Type B pancreatic cell (in vitro differentiated cells): ENCODE data around the gene POLK. TPM values are rescaled to one million over a fixed set of nuclear protein-coding genes. Genes with fewer than 3 reads are reported as not detected.
"Not testable (repeated sequence)": the region's sequence is repeated elsewhere in the genome, so short reads cannot be mapped to it uniquely, and the experiment has no call there.

Experiments used
- DNase-seq: peaks from one replicate; pipeline ENCODE4 v3.0.0; 2021; ENCODE audit warnings: mixed read lengths; ENCODE audit not compliant: unreplicated experiment; ENCODE audit errors: extremely low spot score
- H3K27ac Mint-ChIP-seq: 2 replicates; pipeline ENCODE4 v1.8.0; 2021; ENCODE audit warnings: mild to moderate bottlenecking, mixed read lengths
- H3K27me3 Mint-ChIP-seq: 2 replicates; pipeline ENCODE4 v1.8.0; 2021; ENCODE audit warnings: mixed read lengths
- H3K36me3 Mint-ChIP-seq: 2 replicates; pipeline ENCODE4 v1.8.0; 2021; ENCODE audit warnings: mixed read lengths
- H3K4me1 Mint-ChIP-seq: one replicate; pipeline ENCODE4 v1.8.0; 2021; ENCODE audit warnings: mixed read lengths; ENCODE audit not compliant: unreplicated experiment
- H3K4me3 Mint-ChIP-seq: 2 replicates; pipeline ENCODE4 v1.8.0; 2021; ENCODE audit warnings: mild to moderate bottlenecking, mixed read lengths
- H3K9me3 Mint-ChIP-seq: 2 replicates; pipeline ENCODE4 v1.8.0; 2021; ENCODE audit warnings: mixed read lengths
- total RNA-seq: library from RNA; stranded (reverse); gene quantifications from 2 replicates; pipeline ENCODE4 v1.2.1, GENCODE V29; 2021; ENCODE audit warnings: low replicate concordance
- TF ChIP-seq, protein P1 (sequence below): fragments of 200-600 bp; sonication (generic); conservative IDR thresholded peaks from 2 replicates; pipeline ENCODE4 v1.5.0; 2021; ENCODE audit warnings: antibody characterized with exemption, mild to moderate bottlenecking

Gene POLK
- total RNA-seq, 1 donor from 2014 or later: 21.2 TPM

DNA sequence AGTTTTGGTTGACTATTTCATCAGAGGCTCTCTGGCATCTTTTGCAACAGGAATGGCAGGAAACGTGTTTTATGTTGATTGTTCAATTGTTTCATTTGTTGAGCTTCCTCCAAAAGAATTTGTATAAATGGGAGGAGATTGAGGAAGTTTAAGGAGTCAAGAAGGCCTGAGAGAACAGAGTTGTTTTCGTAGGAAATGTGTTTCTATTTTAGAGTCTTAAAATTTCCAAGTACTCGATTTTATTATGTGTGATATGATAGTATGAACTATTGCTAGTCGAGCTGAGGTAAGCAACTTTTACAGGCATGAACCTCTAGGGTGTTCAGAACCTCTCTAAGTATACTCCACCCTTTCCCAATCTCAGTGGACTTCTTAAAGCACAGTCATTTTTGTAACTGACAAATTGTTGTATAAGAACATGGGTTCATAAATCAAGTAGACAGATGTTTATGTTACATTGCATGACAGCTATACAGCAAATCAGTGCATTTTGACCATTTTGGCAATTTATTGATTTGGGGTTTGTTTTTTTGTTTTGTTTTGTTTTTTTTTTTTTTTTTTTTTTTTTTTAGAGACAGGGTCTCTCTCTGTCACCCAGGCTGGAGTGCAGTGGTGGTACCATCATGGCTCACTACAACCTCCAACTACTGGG is 47.4 kb downstream of the POLK start:
- H3K27ac Mint-ChIP-seq: no peak overlapping the region
- peaks cover 13% of the 10 kb centered on the region for H3K9me3 Mint-ChIP-seq
- peaks cover 58% of the 10 kb centered on the region for H3K36me3 Mint-ChIP-seq
- H3K4me1 Mint-ChIP-seq: no peaks in the 10 kb centered on the region
- TF ChIP-seq, protein P1, sequence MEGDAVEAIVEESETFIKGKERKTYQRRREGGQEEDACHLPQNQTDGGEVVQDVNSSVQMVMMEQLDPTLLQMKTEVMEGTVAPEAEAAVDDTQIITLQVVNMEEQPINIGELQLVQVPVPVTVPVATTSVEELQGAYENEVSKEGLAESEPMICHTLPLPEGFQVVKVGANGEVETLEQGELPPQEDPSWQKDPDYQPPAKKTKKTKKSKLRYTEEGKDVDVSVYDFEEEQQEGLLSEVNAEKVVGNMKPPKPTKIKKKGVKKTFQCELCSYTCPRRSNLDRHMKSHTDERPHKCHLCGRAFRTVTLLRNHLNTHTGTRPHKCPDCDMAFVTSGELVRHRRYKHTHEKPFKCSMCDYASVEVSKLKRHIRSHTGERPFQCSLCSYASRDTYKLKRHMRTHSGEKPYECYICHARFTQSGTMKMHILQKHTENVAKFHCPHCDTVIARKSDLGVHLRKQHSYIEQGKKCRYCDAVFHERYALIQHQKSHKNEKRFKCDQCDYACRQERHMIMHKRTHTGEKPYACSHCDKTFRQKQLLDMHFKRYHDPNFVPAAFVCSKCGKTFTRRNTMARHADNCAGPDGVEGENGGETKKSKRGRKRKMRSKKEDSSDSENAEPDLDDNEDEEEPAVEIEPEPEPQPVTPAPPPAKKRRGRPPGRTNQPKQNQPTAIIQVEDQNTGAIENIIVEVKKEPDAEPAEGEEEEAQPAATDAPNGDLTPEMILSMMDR: no peak
- DNase-seq: no peak
- H3K27me3 Mint-ChIP-seq: no peaks in the 10 kb centered on the region
- H3K4me3 Mint-ChIP-seq: no peak overlapping the region

DNA sequence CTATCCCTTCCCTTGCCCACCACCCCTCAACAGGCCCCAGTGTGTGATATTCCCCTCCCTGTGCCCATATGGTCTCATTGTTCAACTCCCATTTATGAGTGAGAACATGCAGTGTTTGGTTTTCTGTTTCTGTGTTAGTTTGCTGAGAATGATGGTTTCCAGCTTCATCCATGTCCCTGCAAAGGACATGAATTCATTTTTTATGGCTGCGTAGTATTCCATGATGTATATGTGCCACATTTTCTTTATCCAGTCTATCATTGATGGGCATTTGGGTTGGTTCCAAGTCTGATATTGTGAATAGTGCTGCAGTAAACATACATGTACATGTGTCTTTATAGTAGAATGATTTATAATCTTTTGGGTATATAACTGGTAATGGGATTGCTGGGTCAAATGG is 49.0 kb downstream of the POLK start:
- H3K27me3 Mint-ChIP-seq, H3K27ac Mint-ChIP-seq, H3K4me3 Mint-ChIP-seq, H3K4me1 Mint-ChIP-seq, DNase-seq: not testable (repeated sequence)
- Mint-ChIP-seq H3K9me3 (peaks cover 20% of the 10 kb centered on the region), H3K36me3 (peaks cover 57% of the 10 kb centered on the region)

GRCh38 chr5:75565991-75566709 is 54.5 kb downstream of the POLK start:
- peak overlapping the region; percentile 80 for H3K27ac Mint-ChIP-seq

DNA sequence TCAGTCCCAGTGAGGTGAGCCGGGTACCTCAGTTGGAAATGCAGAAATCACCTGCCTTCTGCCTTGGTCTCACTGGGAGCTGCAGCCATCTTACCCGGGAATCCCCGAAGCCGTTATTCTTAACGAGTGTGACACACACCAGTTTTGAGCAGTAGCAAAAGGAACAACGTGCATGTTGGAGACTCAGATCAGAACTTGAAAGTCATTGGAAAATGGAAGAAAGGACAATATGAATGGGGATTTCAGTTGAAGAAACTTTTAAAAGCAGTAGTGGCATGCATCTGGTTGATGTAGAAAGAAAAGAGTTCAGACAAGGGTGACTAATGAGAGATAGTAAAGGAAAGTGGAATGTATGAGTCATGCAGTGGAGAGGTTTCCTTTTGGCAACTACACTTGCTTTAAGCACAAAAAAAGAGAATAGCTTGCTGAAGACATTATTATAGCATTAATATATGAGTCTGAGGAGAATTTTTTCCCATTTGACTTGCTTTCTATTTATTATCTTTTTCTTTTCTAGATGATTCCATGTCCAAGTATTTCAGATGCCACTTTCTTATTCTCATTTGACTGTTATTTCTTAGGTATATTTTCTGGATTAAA is 55.1 kb downstream of the POLK start:
- peaks cover 19% of the 10 kb centered on the region for H3K9me3 Mint-ChIP-seq
- peak overlapping the region; percentile 24 for H3K4me3 Mint-ChIP-seq
- H3K36me3 Mint-ChIP-seq: peaks cover 34% of the 10 kb centered on the region
- TF ChIP-seq, protein P1: no peak
- H3K27me3 Mint-ChIP-seq: no peaks in the 10 kb centered on the region
- H3K27ac Mint-ChIP-seq: peak overlapping the region; percentile 80
- DNase-seq: no peak
- H3K4me1 Mint-ChIP-seq: peaks cover 16% of the 10 kb centered on the region

More at GRCh38 chr5:75565991-75566709, 54.5 kb downstream of the POLK start:
- H3K4me1 Mint-ChIP-seq: peaks cover 16% of the 10 kb centered on the region
- H3K27me3 Mint-ChIP-seq, H3K4me3 Mint-ChIP-seq, DNase-seq: not testable (repeated sequence)
- H3K9me3 Mint-ChIP-seq: peaks cover 20% of the 10 kb centered on the region
- peaks cover 38% of the 10 kb centered on the region for H3K36me3 Mint-ChIP-seq

DNA sequence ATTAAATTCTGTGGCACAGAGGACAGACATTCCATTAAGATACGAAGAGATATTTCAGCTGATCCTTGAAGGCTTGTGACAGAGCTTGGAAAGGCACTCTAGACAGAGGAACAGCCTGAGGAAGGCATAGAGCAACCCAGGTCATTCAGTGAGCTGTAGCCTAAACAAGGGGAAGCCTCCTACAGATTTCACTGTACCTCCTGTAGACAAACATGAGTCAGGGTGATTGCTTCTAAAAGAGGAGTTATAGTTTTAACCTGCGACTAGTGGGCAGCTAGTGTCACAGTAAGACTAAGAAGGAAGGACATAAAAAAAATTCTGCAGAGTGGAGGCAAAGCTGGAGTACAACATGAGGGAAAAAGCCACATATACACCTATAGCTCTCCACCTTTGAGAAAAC is 56.0 kb downstream of the POLK start:
- no peak for DNase-seq
- Mint-ChIP-seq H3K9me3 (peaks cover 12% of the 10 kb centered on the region), H3K27ac (peak overlapping the region; percentile 80), H3K36me3 (peaks cover 30% of the 10 kb centered on the region), H3K4me1 (peaks cover 16% of the 10 kb centered on the region), H3K27me3 (no peaks in the 10 kb centered on the region), H3K4me3 (no peak overlapping the region)
- TF ChIP-seq, protein P1: no peak

GRCh38 chr5:75568202-75568601 is 56.5 kb downstream of the POLK start:
- Mint-ChIP-seq H3K36me3 (peaks cover 29% of the 10 kb centered on the region), H3K27ac (no peak overlapping the region), H3K27me3 (no peaks in the 10 kb centered on the region), H3K4me3 (no peak overlapping the region), H3K4me1 (peaks cover 16% of the 10 kb centered on the region), H3K9me3 (peaks cover 12% of the 10 kb centered on the region)
- no peak for DNase-seq
- TF ChIP-seq, protein P1: no peak
